ENCODE data around the gene OSTC. TPM values are rescaled to one million over a fixed set of nuclear protein-coding genes. Genes with fewer than 3 reads are reported as not detected.

OSTC gene
- polyA plus RNA-seq, 1 donor (not counting 4 experiments of a cell fraction or from before 2014, with no cell fraction given), result 147 TPM

- no peak for TF ChIP-seq EZH2 (IDR thresholded peaks at IDR 0.05; ENCODE audit: low read length)
- TF ChIP-seq, protein P1, sequence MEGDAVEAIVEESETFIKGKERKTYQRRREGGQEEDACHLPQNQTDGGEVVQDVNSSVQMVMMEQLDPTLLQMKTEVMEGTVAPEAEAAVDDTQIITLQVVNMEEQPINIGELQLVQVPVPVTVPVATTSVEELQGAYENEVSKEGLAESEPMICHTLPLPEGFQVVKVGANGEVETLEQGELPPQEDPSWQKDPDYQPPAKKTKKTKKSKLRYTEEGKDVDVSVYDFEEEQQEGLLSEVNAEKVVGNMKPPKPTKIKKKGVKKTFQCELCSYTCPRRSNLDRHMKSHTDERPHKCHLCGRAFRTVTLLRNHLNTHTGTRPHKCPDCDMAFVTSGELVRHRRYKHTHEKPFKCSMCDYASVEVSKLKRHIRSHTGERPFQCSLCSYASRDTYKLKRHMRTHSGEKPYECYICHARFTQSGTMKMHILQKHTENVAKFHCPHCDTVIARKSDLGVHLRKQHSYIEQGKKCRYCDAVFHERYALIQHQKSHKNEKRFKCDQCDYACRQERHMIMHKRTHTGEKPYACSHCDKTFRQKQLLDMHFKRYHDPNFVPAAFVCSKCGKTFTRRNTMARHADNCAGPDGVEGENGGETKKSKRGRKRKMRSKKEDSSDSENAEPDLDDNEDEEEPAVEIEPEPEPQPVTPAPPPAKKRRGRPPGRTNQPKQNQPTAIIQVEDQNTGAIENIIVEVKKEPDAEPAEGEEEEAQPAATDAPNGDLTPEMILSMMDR (optimal IDR thresholded peaks at IDR 0.05 in 1 of 3, IDR thresholded peaks at IDR 0.05 in 1 of 3, conservative IDR thresholded peaks at IDR 0.05 in 1 of 3; ENCODE audit: extremely low read depth in 1 of 3, insufficient read depth in 2 of 3, low read length in 3 of 3), result no peak
- no peak for FAIRE-seq
- Histone ChIP-seq H3K9ac (ENCODE audit: control insufficient read depth, extremely low read depth, insufficient read depth, low read length) (no peak overlapping the region), H3K27me3 (ENCODE audit: control insufficient read depth, extremely low read depth, insufficient read depth, low read length) (no peaks in the 10 kb centered on the region), H3K36me3 (ENCODE audit: control insufficient read depth in 2 of 2, extremely low read depth in 1 of 2, insufficient read depth in 2 of 2, low read length in 2 of 2) (no peaks in the 10 kb centered on the region), H3K4me1 (ENCODE audit: control insufficient read depth, extremely low read depth, insufficient read depth, low read length) (no peaks in the 10 kb centered on the region), H3K79me2 (ENCODE audit: control insufficient read depth, insufficient read depth, low read length) (no peaks in the 10 kb centered on the region), H3K27ac (ENCODE audit: control insufficient read depth, insufficient read depth, low read length) (no peak overlapping the region), H3K9me3 (ENCODE audit: control insufficient read depth, low read depth, low read length) (no peaks in the 10 kb centered on the region), H3K4me3 (ENCODE audit: control insufficient read depth in 2 of 3, extremely low read depth in 1 of 3, insufficient read depth in 2 of 3, low read depth in 1 of 3, low read length in 3 of 3) (no peak overlapping the region), H2AFZ (ENCODE audit: control insufficient read depth, low read length) (no peak overlapping the region), H4K20me1 (ENCODE audit: control insufficient read depth, extremely low read depth, insufficient read depth, low read length) (no peaks in the 10 kb centered on the region), H3K4me2 (ENCODE audit: control insufficient read depth, extremely low read depth, insufficient read depth, low read depth, low read length) (no peak overlapping the region), H3K9me1 (ENCODE audit: control insufficient read depth, extremely low read depth, insufficient read depth, low read length) (no peaks in the 10 kb centered on the region)
- dilution Hi-C loops (cut with MboI; ENCODE audit: extremely low pct_ligation_motif_present, low sequenced_read_pairs), result no loop called here
- DNase-seq (ENCODE audit: low read depth, low spot score), result no peak
Measured at GRCh38 chr4:108703370-108703769, 53.0 kb downstream of the OSTC start.

DNA sequence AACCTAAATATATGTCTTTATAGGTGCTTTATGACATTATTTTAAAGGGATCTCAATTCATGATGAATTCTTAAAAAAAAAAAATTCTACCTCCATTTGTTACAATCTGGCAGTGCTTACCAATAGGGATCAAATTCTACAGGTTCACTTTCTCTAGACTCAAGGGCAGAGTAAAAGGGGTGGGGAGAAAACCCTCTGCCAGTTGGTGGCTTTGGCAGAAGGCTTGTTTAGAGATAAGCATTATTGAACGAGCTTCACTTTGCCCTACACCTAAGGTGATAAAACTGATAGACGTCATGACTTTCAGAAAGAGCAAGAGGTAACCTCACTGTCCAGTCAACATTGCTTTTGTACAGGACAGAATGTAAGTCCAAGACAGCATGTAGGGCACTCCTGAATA lies 53.6 kb downstream of the OSTC start:
- H3K4me1 ChIP-seq (ENCODE audit: control insufficient read depth, extremely low read depth, insufficient read depth, low read length), result no peaks in the 10 kb centered on the region
- TF ChIP-seq, protein P1 (optimal IDR thresholded peaks at IDR 0.05 in 1 of 3, IDR thresholded peaks at IDR 0.05 in 1 of 3, conservative IDR thresholded peaks at IDR 0.05 in 1 of 3; ENCODE audit: extremely low read depth in 1 of 3, insufficient read depth in 2 of 3, low read length in 3 of 3), result no peak
- TF ChIP-seq EZH2 (IDR thresholded peaks at IDR 0.05; ENCODE audit: low read length), result no peak
- no peak overlapping the region for H3K4me3 ChIP-seq (ENCODE audit: control insufficient read depth in 2 of 3, extremely low read depth in 1 of 3, insufficient read depth in 2 of 3, low read depth in 1 of 3, low read length in 3 of 3)
- no peak overlapping the region for H3K9ac ChIP-seq (ENCODE audit: control insufficient read depth, extremely low read depth, insufficient read depth, low read length)
- H3K79me2 ChIP-seq (ENCODE audit: control insufficient read depth, insufficient read depth, low read length), result no peaks in the 10 kb centered on the region
- dilution Hi-C loops (cut with MboI; ENCODE audit: extremely low pct_ligation_motif_present, low sequenced_read_pairs), result no loop called here
- no peak overlapping the region for H3K4me2 ChIP-seq (ENCODE audit: control insufficient read depth, extremely low read depth, insufficient read depth, low read depth, low read length)
- H4K20me1 ChIP-seq (ENCODE audit: control insufficient read depth, extremely low read depth, insufficient read depth, low read length), result no peaks in the 10 kb centered on the region
- FAIRE-seq, result no peak
- no peak for DNase-seq (ENCODE audit: low read depth, low spot score)
- no peaks in the 10 kb centered on the region for H3K9me3 ChIP-seq (ENCODE audit: control insufficient read depth, low read depth, low read length)
- H2AFZ ChIP-seq (ENCODE audit: control insufficient read depth, low read length), result no peak overlapping the region
- no peak overlapping the region for H3K27ac ChIP-seq (ENCODE audit: control insufficient read depth, insufficient read depth, low read length)
- no peaks in the 10 kb centered on the region for H3K27me3 ChIP-seq (ENCODE audit: control insufficient read depth, extremely low read depth, insufficient read depth, low read length)
- H3K9me1 ChIP-seq (ENCODE audit: control insufficient read depth, extremely low read depth, insufficient read depth, low read length), result no peaks in the 10 kb centered on the region
- H3K36me3 ChIP-seq (ENCODE audit: control insufficient read depth in 2 of 2, extremely low read depth in 1 of 2, insufficient read depth in 2 of 2, low read length in 2 of 2), result no peaks in the 10 kb centered on the region
